DND-41 (cell line): ENCODE results near the gene GBP1.

Experiments
- ATAC-seq: fragments of 200-7000 bp; cut with Tn5 transposase; 3 replicates; pipeline ENCODE4 v1.9.1; 2021; ENCODE audit warnings: low read depth; ENCODE audit not compliant: insufficient read depth
- DNase-seq: peaks from one replicate; pipeline ENCODE4 v3.0.0-alpha.2; 2020
- H2AFZ ChIP-seq: 2 replicates; pipeline ENCODE4 v1.6.0; 2012; ENCODE audit warnings: low read depth, low read length
- H3K27ac ChIP-seq: 2 replicates; pipeline ENCODE4 v1.5.1; 2012; ENCODE audit warnings: low read length, inconsistent platforms
- H3K27me3 ChIP-seq: fragments of 200-600 bp; sonication (generic); 2 replicates; pipeline ENCODE4 v1.6.0; 2012; ENCODE audit warnings: low read length, mild to moderate bottlenecking, inconsistent platforms; ENCODE audit not compliant: insufficient read depth, poor library complexity
- H3K36me3 ChIP-seq: 2 replicates; pipeline ENCODE4 v1.5.1; 2012; ENCODE audit warnings: low read length, inconsistent platforms; ENCODE audit not compliant: insufficient read depth
- H3K4me1 ChIP-seq: 2 replicates; pipeline ENCODE4 v1.5.1; 2012; ENCODE audit warnings: mild to moderate bottlenecking, low read length; ENCODE audit not compliant: insufficient read depth
- H3K4me2 ChIP-seq: 2 replicates; pipeline ENCODE4 v1.6.0; 2012; ENCODE audit warnings: mild to moderate bottlenecking, moderate library complexity, low read length, inconsistent platforms; ENCODE audit not compliant: insufficient read depth
- H3K4me3 ChIP-seq, 2 experiments: fragments of 200-600 bp in 1 of 2; shearing (Covaris generic) in 1 of 2; 2 replicates each; pipeline ENCODE4 v1.5.1; 2012 to 2016; ENCODE audit warnings: inconsistent platforms in 2 of 2, low read length in 2 of 2, mild to moderate bottlenecking in 2 of 2, low read depth in 1 of 2, moderate library complexity in 1 of 2
- H3K79me2 ChIP-seq: 2 replicates; pipeline ENCODE4 v1.6.0; 2012; ENCODE audit warnings: low read length, inconsistent platforms; ENCODE audit not compliant: insufficient read depth
- H3K9ac ChIP-seq: 2 replicates; pipeline ENCODE4 v1.6.0; 2012; ENCODE audit warnings: low read depth, mild to moderate bottlenecking, inconsistent platforms, low read length, moderate library complexity
- H3K9me3 ChIP-seq: 2 replicates; pipeline ENCODE4 v1.5.1; 2012; ENCODE audit warnings: low read length, moderate library complexity, mild to moderate bottlenecking, inconsistent platforms; ENCODE audit not compliant: insufficient read depth, severe bottlenecking
- H4K20me1 ChIP-seq: 2 replicates; pipeline ENCODE4 v1.6.0; 2012; ENCODE audit warnings: low read length; ENCODE audit not compliant: insufficient read depth
- EZH2 ChIP-seq: IDR thresholded peaks from 3 replicates; pipeline ENCODE4 v1.6.1; 2012; ENCODE audit warnings: borderline replicate concordance, low read depth, mild to moderate bottlenecking, moderate library complexity, low read length, inconsistent platforms; ENCODE audit not compliant: severe bottlenecking
- TF ChIP-seq, protein P1 (sequence below): IDR thresholded peaks from 2 replicates; pipeline ENCODE4 v1.5.1; 2012; ENCODE audit warnings: borderline replicate concordance, low read length, moderate library complexity, mild to moderate bottlenecking; ENCODE audit not compliant: poor library complexity, severe bottlenecking; ENCODE audit errors: extremely low read depth

GBP1 gene, protein sequence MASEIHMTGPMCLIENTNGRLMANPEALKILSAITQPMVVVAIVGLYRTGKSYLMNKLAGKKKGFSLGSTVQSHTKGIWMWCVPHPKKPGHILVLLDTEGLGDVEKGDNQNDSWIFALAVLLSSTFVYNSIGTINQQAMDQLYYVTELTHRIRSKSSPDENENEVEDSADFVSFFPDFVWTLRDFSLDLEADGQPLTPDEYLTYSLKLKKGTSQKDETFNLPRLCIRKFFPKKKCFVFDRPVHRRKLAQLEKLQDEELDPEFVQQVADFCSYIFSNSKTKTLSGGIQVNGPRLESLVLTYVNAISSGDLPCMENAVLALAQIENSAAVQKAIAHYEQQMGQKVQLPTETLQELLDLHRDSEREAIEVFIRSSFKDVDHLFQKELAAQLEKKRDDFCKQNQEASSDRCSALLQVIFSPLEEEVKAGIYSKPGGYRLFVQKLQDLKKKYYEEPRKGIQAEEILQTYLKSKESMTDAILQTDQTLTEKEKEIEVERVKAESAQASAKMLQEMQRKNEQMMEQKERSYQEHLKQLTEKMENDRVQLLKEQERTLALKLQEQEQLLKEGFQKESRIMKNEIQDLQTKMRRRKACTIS

DNA sequence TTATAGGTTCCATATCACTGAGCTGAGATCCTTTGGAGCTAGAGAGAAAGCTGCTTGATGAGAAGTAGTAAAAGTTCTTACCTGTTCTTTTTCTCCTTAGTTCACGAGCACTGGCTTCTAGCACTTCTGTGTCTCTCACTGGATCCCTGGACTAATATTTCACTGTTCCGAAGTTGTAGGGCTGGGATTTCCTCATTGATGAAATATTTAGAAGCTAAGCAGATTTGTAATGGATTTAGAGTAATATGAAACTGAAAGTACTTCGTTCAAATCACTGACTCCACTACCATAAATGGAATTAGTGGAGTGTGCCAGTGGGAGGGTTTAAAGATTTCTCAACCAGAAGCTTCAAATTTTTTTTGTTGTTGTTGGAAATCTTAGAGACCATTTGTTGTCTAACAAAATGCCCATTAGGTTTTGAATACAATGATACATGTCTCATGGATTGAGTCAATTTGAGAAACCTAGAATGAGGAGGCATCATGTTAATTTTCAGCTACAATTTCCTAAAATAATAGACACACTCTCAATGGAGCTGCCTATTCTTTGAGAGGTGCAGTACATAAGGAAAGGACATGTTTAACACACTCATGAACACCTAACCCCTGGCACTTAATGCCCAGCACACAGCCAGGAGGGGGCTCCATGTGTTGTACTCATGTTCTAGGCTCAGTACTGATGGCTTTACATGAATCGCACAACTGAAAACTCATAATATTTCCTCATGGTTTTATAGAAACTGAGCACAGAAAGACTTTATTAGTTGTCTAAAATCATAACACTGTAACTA lies at the start of gene GBP1:
Gene GBP1 (minus strand): TSS at position 130 of the 790 bp plus-strand sequence. CDS start 1,974 bp downstream, outside the sequence.
- peak within 1 kb of the TSS; percentile 63 for H3K4me2 ChIP-seq
- peak; percentile 77 for ATAC-seq

DNA sequence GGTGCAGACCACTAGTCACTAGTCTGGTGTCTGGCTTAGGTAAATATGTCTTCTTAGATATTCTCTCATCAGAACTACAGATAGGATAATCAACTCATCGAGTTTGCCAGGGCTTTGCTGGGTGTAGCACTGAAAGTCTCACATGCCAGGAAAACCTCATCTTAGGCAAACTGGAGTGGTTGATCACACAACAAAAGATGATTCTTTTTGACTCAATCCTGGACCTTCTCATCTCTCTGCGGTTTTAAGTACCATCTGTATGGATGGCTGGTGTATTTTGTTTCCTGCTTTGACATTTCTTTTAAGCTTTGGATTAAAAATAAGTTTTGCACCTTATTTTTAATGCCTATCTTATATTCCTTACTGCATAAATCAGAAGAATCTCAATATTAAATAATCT lies 49.7 kb upstream of the GBP1 start:
- DNase-seq = no peak
- no peak overlapping the region for H3K4me3 ChIP-seq
- no peak overlapping the region for H3K4me2 ChIP-seq
- H3K27ac ChIP-seq = no peak overlapping the region
- no peak overlapping the region for H2AFZ ChIP-seq
- peak; percentile 68; the same call in 2 of the 3 replicates for ATAC-seq
- H3K27me3 ChIP-seq = no peaks in the 10 kb centered on the region
- H4K20me1 ChIP-seq = no peaks in the 10 kb centered on the region
- H3K79me2 ChIP-seq = no peaks in the 10 kb centered on the region
- no peaks in the 10 kb centered on the region for H3K9me3 ChIP-seq
- H3K4me1 ChIP-seq = no peaks in the 10 kb centered on the region
- TF ChIP-seq, protein P1, sequence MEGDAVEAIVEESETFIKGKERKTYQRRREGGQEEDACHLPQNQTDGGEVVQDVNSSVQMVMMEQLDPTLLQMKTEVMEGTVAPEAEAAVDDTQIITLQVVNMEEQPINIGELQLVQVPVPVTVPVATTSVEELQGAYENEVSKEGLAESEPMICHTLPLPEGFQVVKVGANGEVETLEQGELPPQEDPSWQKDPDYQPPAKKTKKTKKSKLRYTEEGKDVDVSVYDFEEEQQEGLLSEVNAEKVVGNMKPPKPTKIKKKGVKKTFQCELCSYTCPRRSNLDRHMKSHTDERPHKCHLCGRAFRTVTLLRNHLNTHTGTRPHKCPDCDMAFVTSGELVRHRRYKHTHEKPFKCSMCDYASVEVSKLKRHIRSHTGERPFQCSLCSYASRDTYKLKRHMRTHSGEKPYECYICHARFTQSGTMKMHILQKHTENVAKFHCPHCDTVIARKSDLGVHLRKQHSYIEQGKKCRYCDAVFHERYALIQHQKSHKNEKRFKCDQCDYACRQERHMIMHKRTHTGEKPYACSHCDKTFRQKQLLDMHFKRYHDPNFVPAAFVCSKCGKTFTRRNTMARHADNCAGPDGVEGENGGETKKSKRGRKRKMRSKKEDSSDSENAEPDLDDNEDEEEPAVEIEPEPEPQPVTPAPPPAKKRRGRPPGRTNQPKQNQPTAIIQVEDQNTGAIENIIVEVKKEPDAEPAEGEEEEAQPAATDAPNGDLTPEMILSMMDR = no peak
- no peak for TF ChIP-seq EZH2
- H3K36me3 ChIP-seq = no peaks in the 10 kb centered on the region
- H3K9ac ChIP-seq = no peak overlapping the region

More for the DNA sequence above, at the start of gene GBP1:
- no peaks in the 10 kb centered on the region for H4K20me1 ChIP-seq
- H3K27ac ChIP-seq = peak within 1 kb of the TSS; percentile 81
- peaks cover 21% of the 10 kb centered on the region for H3K79me2 ChIP-seq
- H3K4me1 ChIP-seq = peaks cover 60% of the 10 kb centered on the region
- no peaks in the 10 kb centered on the region for H3K27me3 ChIP-seq
- peak; percentile 42 for DNase-seq
- H3K9ac ChIP-seq = peak within 1 kb of the TSS; percentile 62
- peak within 1 kb of the TSS; percentile 80 for H2AFZ ChIP-seq
- H3K9me3 ChIP-seq = no peaks in the 10 kb centered on the region
- peak within 1 kb of the TSS; percentile 32 to 66; a peak in 3 of 4 replicates for H3K4me3 ChIP-seq
- H3K36me3 ChIP-seq = peaks cover 8% of the 10 kb centered on the region
- TF ChIP-seq, protein P1 = peak; percentile 31
- no peak for TF ChIP-seq EZH2

DNA sequence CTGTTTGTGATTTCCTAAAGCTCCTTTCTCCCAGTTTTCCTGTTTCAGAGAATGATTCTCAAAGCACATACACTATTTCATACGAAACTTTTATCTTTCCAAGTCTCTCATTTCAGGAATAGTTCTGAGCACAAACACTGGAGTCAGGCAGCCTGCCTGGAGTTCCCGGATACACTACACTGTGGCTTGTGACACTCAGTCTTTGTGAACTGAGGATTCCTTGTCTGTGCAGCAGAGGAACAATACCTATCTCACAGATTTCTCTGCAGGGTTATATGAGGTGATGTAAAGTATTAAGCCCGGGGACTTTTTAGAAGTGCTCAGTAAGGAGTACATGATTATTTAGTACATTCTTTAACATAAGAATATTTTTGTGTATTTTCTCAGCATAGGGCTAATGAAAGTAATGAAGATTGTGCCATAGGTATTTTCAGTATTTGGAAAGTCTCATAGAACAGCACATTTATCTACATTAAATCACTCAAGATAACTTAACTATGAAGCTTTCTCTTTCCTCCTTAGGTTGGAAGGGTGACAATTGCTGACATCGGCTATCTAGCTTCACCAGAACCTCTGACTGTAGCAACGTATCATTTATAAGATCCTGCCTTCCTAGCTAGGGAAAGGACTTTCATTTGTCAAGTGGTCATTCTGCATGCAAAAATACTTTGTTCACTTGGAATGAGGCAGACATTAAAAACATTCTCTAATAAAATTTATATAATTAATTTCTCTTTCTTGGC lies 48.0 kb upstream of the GBP1 start:
- no peaks in the 10 kb centered on the region for H3K4me1 ChIP-seq
- ATAC-seq (no peak), DNase-seq (no peak)
- H3K27ac ChIP-seq = no peak overlapping the region
- no peak overlapping the region for H3K9ac ChIP-seq
- TF ChIP-seq EZH2 = no peak
- TF ChIP-seq, protein P1 = no peak
- no peaks in the 10 kb centered on the region for H3K27me3 ChIP-seq
- no peaks in the 10 kb centered on the region for H3K9me3 ChIP-seq
- H3K4me3 ChIP-seq = no peak overlapping the region
- H3K4me2 ChIP-seq = no peak overlapping the region
- no peaks in the 10 kb centered on the region for H3K36me3 ChIP-seq
- H2AFZ ChIP-seq = no peak overlapping the region
- H4K20me1 ChIP-seq = no peaks in the 10 kb centered on the region
- H3K79me2 ChIP-seq = no peaks in the 10 kb centered on the region
